ENCODE results near the gene CSF2RB.

CSF2RB gene

DNA sequence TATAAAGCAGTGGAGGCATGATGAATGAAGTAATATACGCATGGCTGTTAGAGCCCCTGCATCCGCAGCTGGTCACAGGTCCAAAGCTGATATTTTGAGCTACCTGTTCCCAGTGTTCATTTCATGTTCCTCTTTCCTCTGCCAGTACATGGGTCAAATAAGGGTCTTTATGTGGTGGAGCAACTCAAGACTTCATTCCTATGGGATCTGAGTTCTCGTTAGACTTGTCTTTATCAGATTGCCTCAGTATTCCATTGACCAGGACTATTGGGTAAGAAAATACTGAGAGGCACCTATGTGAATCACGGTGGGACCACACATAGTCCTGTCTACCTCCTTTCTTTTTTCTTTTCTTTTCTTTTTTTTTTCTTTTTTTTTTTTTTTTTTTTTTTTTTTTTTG, 27.4 kb upstream of the CSF2RB start:
- H3K36me3 ChIP-seq (ENCODE audit: low read depth): no peaks in the 10 kb centered on the region
- H3K27ac ChIP-seq (ENCODE audit: poor library complexity, severe bottlenecking): no peak overlapping the region
- no peaks in the 10 kb centered on the region for H3K4me1 ChIP-seq (ENCODE audit: insufficient read depth, poor library complexity, severe bottlenecking)
- H3K4me3 ChIP-seq (ENCODE audit: severe bottlenecking): no peak overlapping the region
- TF ChIP-seq, protein P1, sequence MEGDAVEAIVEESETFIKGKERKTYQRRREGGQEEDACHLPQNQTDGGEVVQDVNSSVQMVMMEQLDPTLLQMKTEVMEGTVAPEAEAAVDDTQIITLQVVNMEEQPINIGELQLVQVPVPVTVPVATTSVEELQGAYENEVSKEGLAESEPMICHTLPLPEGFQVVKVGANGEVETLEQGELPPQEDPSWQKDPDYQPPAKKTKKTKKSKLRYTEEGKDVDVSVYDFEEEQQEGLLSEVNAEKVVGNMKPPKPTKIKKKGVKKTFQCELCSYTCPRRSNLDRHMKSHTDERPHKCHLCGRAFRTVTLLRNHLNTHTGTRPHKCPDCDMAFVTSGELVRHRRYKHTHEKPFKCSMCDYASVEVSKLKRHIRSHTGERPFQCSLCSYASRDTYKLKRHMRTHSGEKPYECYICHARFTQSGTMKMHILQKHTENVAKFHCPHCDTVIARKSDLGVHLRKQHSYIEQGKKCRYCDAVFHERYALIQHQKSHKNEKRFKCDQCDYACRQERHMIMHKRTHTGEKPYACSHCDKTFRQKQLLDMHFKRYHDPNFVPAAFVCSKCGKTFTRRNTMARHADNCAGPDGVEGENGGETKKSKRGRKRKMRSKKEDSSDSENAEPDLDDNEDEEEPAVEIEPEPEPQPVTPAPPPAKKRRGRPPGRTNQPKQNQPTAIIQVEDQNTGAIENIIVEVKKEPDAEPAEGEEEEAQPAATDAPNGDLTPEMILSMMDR (IDR thresholded peaks at IDR 0.05; ENCODE audit: poor library complexity, severe bottlenecking): no peak
- DNase-seq (ENCODE audit: low spot score) (no peak), ATAC-seq (ENCODE audit: low read depth) (no peak)
- no peaks in the 10 kb centered on the region for H3K27me3 ChIP-seq (ENCODE audit: insufficient read depth, poor library complexity, severe bottlenecking)
- peaks cover 5% of the 10 kb centered on the region for H3K9me3 ChIP-seq (ENCODE audit: severe bottlenecking)

DNA sequence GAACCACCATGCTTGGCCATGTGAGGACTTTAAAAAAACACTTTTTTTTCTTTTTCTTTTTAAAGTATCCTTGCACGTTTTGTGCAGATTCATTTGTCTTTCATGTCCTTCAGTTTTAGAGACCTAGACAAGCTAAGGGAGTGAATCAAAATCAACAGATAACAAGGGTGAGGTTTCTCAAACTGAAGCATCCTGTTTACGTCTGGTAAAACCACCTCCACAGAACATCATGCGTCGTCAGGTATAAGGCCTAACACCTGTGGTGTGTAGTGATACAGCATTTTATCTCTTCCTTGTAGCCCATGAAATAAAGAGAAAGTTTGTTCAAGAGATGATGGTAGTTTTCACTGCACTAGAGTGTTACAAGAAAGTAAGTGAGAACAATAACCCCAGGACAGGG, 26.3 kb upstream of the CSF2RB start:
- TF ChIP-seq, protein P1 (IDR thresholded peaks at IDR 0.05; ENCODE audit: poor library complexity, severe bottlenecking): no peak
- H3K36me3 ChIP-seq (ENCODE audit: low read depth): no peaks in the 10 kb centered on the region
- no peak for ATAC-seq (ENCODE audit: low read depth)

DNA sequence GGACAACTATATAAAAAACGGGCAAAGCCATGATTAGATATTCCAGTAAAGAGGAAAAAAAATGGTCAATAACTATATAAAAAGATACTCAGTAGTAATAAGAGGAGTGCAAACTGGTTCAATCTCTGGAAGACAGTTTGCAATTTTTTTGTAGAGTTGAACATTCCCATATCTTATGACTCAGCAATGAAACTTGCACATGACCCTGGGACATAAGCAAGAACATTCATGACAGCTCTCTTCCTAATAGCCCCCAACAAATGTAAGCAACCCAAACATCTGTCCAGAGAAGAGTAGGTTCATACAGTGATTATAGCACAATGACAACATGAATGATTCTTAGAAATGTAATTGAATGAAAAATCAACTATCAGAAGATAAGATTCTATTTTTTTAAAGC, 21.8 kb upstream of the CSF2RB start:
- Histone ChIP-seq H3K27ac (ENCODE audit: poor library complexity, severe bottlenecking) (no peak overlapping the region), H3K36me3 (ENCODE audit: low read depth) (no peaks in the 10 kb centered on the region), H3K27me3 (ENCODE audit: insufficient read depth, poor library complexity, severe bottlenecking) (no peaks in the 10 kb centered on the region), H3K4me3 (ENCODE audit: severe bottlenecking) (no peak overlapping the region), H3K9me3 (ENCODE audit: severe bottlenecking) (no peaks in the 10 kb centered on the region), H3K4me1 (ENCODE audit: insufficient read depth, poor library complexity, severe bottlenecking) (no peaks in the 10 kb centered on the region)
- DNase-seq (ENCODE audit: low spot score): no peak
- ATAC-seq (ENCODE audit: low read depth): no peak
- TF ChIP-seq, protein P1 (IDR thresholded peaks at IDR 0.05; ENCODE audit: poor library complexity, severe bottlenecking): no peak

More for the DNA sequence above, 26.3 kb upstream of the CSF2RB start:
- no peak overlapping the region for H3K27ac ChIP-seq (ENCODE audit: poor library complexity, severe bottlenecking)
- no peaks in the 10 kb centered on the region for H3K4me1 ChIP-seq (ENCODE audit: insufficient read depth, poor library complexity, severe bottlenecking)
- DNase-seq (ENCODE audit: low spot score): no peak
- no peaks in the 10 kb centered on the region for H3K9me3 ChIP-seq (ENCODE audit: severe bottlenecking)
- H3K4me3 ChIP-seq (ENCODE audit: severe bottlenecking): no peak overlapping the region
- H3K27me3 ChIP-seq (ENCODE audit: insufficient read depth, poor library complexity, severe bottlenecking): no peaks in the 10 kb centered on the region

DNA sequence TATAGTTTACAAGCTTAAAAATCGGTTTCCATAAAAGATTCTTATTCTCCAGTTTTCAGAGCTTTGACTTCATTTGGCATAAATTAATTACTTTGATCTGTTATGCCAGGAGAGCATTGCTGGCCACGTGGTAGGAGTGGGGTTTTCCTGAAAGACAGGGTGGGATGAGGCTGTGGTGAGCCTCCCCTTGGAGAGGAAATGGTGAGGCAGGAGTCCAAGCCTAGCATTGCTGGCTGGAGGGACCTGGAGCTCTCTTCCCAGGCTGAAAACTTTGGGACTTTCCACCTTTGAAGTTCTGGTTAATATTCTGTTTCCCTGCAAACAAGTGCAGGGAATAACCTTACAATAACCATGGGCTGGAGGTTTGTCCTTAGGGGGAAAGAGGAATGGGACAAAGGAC, 21.1 kb upstream of the CSF2RB start:
- H3K4me3 ChIP-seq (ENCODE audit: severe bottlenecking): no peak overlapping the region
- no peak for ATAC-seq (ENCODE audit: low read depth)
- TF ChIP-seq, protein P1 (IDR thresholded peaks at IDR 0.05; ENCODE audit: poor library complexity, severe bottlenecking): no peak
- no peaks in the 10 kb centered on the region for H3K9me3 ChIP-seq (ENCODE audit: severe bottlenecking)
- H3K4me1 ChIP-seq (ENCODE audit: insufficient read depth, poor library complexity, severe bottlenecking): no peaks in the 10 kb centered on the region
- H3K27me3 ChIP-seq (ENCODE audit: insufficient read depth, poor library complexity, severe bottlenecking): no peaks in the 10 kb centered on the region
- no peak for DNase-seq (ENCODE audit: low spot score)
- H3K36me3 ChIP-seq (ENCODE audit: low read depth): no peaks in the 10 kb centered on the region
- no peak overlapping the region for H3K27ac ChIP-seq (ENCODE audit: poor library complexity, severe bottlenecking)

DNA sequence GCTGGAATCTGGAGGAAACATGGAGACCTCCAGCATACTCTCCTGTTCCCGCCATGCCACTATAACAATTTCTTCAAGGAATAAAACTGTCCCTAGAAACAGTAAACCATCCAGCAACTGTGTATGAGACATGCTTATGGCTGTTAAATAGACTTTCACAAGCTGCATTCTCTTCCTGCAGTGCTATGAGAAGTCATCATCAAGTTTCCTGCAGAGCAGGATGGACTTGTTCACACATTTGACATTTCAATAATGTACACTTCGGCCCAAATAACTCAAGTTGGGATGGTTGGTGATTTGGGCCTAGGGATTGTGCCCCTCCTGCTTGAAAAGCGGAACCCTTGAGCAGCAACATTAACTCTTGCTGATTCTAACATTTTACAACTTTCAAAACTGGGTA, 20.2 kb upstream of the CSF2RB start:
- H3K9me3 ChIP-seq (ENCODE audit: severe bottlenecking): no peaks in the 10 kb centered on the region
- TF ChIP-seq, protein P1 (IDR thresholded peaks at IDR 0.05; ENCODE audit: poor library complexity, severe bottlenecking): no peak
- DNase-seq (ENCODE audit: low spot score) (no peak), ATAC-seq (ENCODE audit: low read depth) (no peak)
- no peak overlapping the region for H3K4me3 ChIP-seq (ENCODE audit: severe bottlenecking)
- no peaks in the 10 kb centered on the region for H3K4me1 ChIP-seq (ENCODE audit: insufficient read depth, poor library complexity, severe bottlenecking)
- no peaks in the 10 kb centered on the region for H3K36me3 ChIP-seq (ENCODE audit: low read depth)
- H3K27ac ChIP-seq (ENCODE audit: poor library complexity, severe bottlenecking): no peak overlapping the region
- no peaks in the 10 kb centered on the region for H3K27me3 ChIP-seq (ENCODE audit: insufficient read depth, poor library complexity, severe bottlenecking)
